Measurements from ENCODE around the gene MROH2A. TPM values are rescaled to one million over a fixed set of nuclear protein-coding genes. Genes with fewer than 3 reads are reported as not detected.

MROH2A gene
- total and polyA plus RNA-seq, 9 of the 15 experiments (the other 6 are each of a cell fraction or from before 2014, with no cell fraction given) = 0.03 TPM; not detected in 8

- Histone ChIP-seq H3K27ac (ENCODE audit: extremely low read depth, low read depth, low read length) (no peak overlapping the region), H3K9me3 (replicated peaks; ENCODE audit: control insufficient read depth, insufficient read depth, low read depth, low read length) (no peaks in the 10 kb centered on the region), H3K4me2 (ENCODE audit: insufficient read depth, low read length) (no peak overlapping the region), H3K9me1 (ENCODE audit: control insufficient read depth, insufficient read depth, low read length) (no peaks in the 10 kb centered on the region), H3K4me3 (no peak overlapping the region), H2AFZ (ENCODE audit: low read depth, low read length) (no peak overlapping the region), H3K27me3 (ENCODE audit: control insufficient read depth in 2 of 2, insufficient read depth in 2 of 2, low read length in 2 of 2) (peaks cover 2 to 62% of the 10 kb centered on the region in 2 experiments; a peak in 4 of 5 replicates), H4K20me1 (replicated peaks; ENCODE audit: control insufficient read depth, insufficient read depth, low read length) (no peaks in the 10 kb centered on the region; the same call in 1 of the 2 replicates), H3K9ac (ENCODE audit: insufficient read depth in 1 of 2, low read depth in 2 of 2, low read length in 2 of 2) (no peak overlapping the region), H3K4me1 (replicated peaks in 1 of 2; ENCODE audit: control insufficient read depth in 2 of 2, insufficient read depth in 2 of 2, low read length in 2 of 2) (no peaks in the 10 kb centered on the region; a peak in 1 of 5 replicates), H3K79me2 (ENCODE audit: control insufficient read depth, insufficient read depth, low read length) (no peaks in the 10 kb centered on the region), H3K36me3 (ENCODE audit: control insufficient read depth, insufficient read depth, low read length) (no peaks in the 10 kb centered on the region)
- TF ChIP-seq ZNF12 (CRISPR knock-in tag; IDR thresholded peaks at IDR 0.05) (no peak), SRSF9 (IDR thresholded peaks at IDR 0.05; ENCODE audit: borderline replicate concordance, low read depth, low read length) (no peak), MTA1 (IDR thresholded peaks at IDR 0.05; ENCODE audit: borderline replicate concordance) (no peak), MECOM (CRISPR knock-in tag; IDR thresholded peaks at IDR 0.05) (no peak), RBFOX2 (IDR thresholded peaks at IDR 0.05; ENCODE audit: low read depth, low read length) (no peak), NELFE (IDR thresholded peaks at IDR 0.05; ENCODE audit: insufficient read depth, insufficient read length) (no peak), ZNF551 (CRISPR knock-in tag; IDR thresholded peaks at IDR 0.05) (no peak), ZNF280A (IDR thresholded peaks at IDR 0.05; ENCODE audit: low read depth, partially characterized antibody) (no peak), USF2 (CRISPR knock-in tag; IDR thresholded peaks at IDR 0.05) (no peak), SMARCB1 (IDR thresholded peaks at IDR 0.05; ENCODE audit: insufficient read length, low read depth) (no peak), CSDE1 (IDR thresholded peaks at IDR 0.05) (no peak)
- BruUV-seq (replicated peaks) = no TSS peak
- ATAC-seq (no peak), DNase-seq (ENCODE audit: extremely low read depth in 1 of 4, low spot score in 3 of 4) (no peak), FAIRE-seq (no peak)
- in situ Hi-C loops (cut with MboI) = no loop called here
- WGBS (ENCODE audit: insufficient coverage, low coverage, missing lambda C conversion rate) = 4% methylated on average over 12 of the region's 18 CpGs
- intact Hi-C loops (cut with micrococcal nuclease) = no loop called here
- CTCF ChIA-PET (ENCODE audit: low intra/inter-chr PET ratio) = no interaction called here
- POLR2A ChIA-PET = interaction anchor here (0.6 kb wide), 1 partner anchor 58 kb away, joined by 3 read pairs; no protein-coding TSS in a partner anchor
Observed at GRCh38 chr2:233819884-233820773, 42.0 kb downstream of the MROH2A start.
